HepG2 (cell line): ENCODE measurements around the gene SHANK3. TPM values are rescaled to one million over a fixed set of nuclear protein-coding genes. Genes with fewer than 3 reads are reported as not detected.

Source experiments
- ATAC-seq: fragments of 200-7000 bp; cut with Tn5 transposase; 3 replicates; pipeline ENCODE4 v1.9.1; 2020; ENCODE audit warnings: mild to moderate bottlenecking, moderate library complexity
- BruUV-seq: library from RNA; stranded (reverse); fragments of 400-500 nt; replicated peaks from 2 replicates; lab custom pipeline; 2021; lab: Mats Ljungman, UMichigan
- CTCF ChIA-PET: fragments of 300-600 bp; formaldehyde crosslinking; extraction: SDS; loops from one replicate; lab custom pipeline; 2021; ENCODE audit warnings: low total read pairs, inconsistent platforms, low intra/inter-chr PET ratio; lab: Yijun Ruan, JAX
- POLR2A ChIA-PET: fragments of 350-600 bp; sonication (Branson Sonifier 250); formaldehyde crosslinking; loops from one replicate; lab custom pipeline; 2020; ENCODE audit warnings: antibody characterized with exemption, inconsistent platforms; lab: Yijun Ruan, JAX
- DNase-seq: peaks from one replicate; pipeline ENCODE4 v3.0.0-alpha.2; 2015; ENCODE audit warnings: low spot score
- FAIRE-seq: peaks from 3 replicates; lab custom pipeline; 2011; peaks lifted over from hg19 to GRCh38; lab: Jason Lieb, UNC
- H2AFZ ChIP-seq: one replicate; pipeline ENCODE4 v1.6.1; 2011; ENCODE audit warnings: low read length, inconsistent platforms
- H3K27ac ChIP-seq: fragments of 300-600 bp; 3 replicates; pipeline ENCODE4 v1.8.0; 2011; ENCODE audit warnings: mixed run types, mild to moderate bottlenecking, mixed read lengths, low read length, inconsistent platforms; ENCODE audit not compliant: insufficient read depth; ENCODE audit errors: extremely low read length
- H3K27me3 ChIP-seq, 2 experiments: fragments of 200-600 bp in 1 of 2; 2 replicates in 1 of 2; 3 replicates in 1 of 2; pipeline versions ENCODE4 v1.6.0 to v1.8.0; 2011; ENCODE audit warnings: low read length in 2 of 2, mild to moderate bottlenecking in 2 of 2, moderate library complexity in 2 of 2, inconsistent platforms in 1 of 2; ENCODE audit not compliant: insufficient read depth in 2 of 2, control insufficient read depth in 1 of 2
- H3K36me3 ChIP-seq, 2 experiments: fragments of 200-600 bp in 1 of 2; replicated peaks in 1 of 2; 2 replicates in 1 of 2; 3 replicates in 1 of 2; pipeline versions ENCODE4 v1.5.1 to v1.8.0; 2011; ENCODE audit warnings: low read length in 2 of 2, inconsistent platforms in 1 of 2; ENCODE audit not compliant: insufficient read depth in 2 of 2, control insufficient read depth in 1 of 2
- H3K4me1 ChIP-seq: 2 replicates; pipeline ENCODE4 v1.5.1; 2012; ENCODE audit warnings: low read length, inconsistent platforms; ENCODE audit not compliant: insufficient read depth
- H3K4me2 ChIP-seq: 2 replicates; pipeline ENCODE4 v1.6.0; 2011; ENCODE audit warnings: low read depth, low read length, inconsistent platforms
- H3K4me3 ChIP-seq, 3 experiments: fragments of 200-600 bp in 1 of 3; sonication (generic), shearing (Covaris generic) in 1 of 3; replicated peaks in 1 of 3; 2 replicates each; pipeline ENCODE4 v1.5.1; 2011 to 2016; ENCODE audit warnings: low read length in 3 of 3, inconsistent platforms in 2 of 3, low read depth in 2 of 3, mild to moderate bottlenecking in 2 of 3, control low read depth in 1 of 3, mixed read lengths in 1 of 3; ENCODE audit not compliant: insufficient read depth in 1 of 3
- H3K79me2 ChIP-seq: one replicate; pipeline ENCODE4 v1.6.1; 2011; ENCODE audit warnings: low read length, inconsistent platforms; ENCODE audit not compliant: insufficient read depth
- H3K9ac ChIP-seq: 2 replicates; pipeline ENCODE4 v1.6.0; 2011; ENCODE audit warnings: mild to moderate bottlenecking, low read depth, low read length, inconsistent platforms; ENCODE audit not compliant: insufficient read depth
- H3K9me3 ChIP-seq: 2 replicates; pipeline ENCODE4 v1.5.1; 2012; ENCODE audit warnings: mild to moderate bottlenecking, low read length
- H4K20me1 ChIP-seq: 2 replicates; pipeline ENCODE4 v1.6.0; 2011; ENCODE audit warnings: inconsistent platforms, mild to moderate bottlenecking, low read length, moderate library complexity; ENCODE audit not compliant: insufficient read depth
- CTCF ChIP-seq: sonication (generic); formaldehyde crosslinking; IDR thresholded peaks from 2 replicates; pipeline ENCODE4 v1.5.0; 2020; ENCODE audit warnings: mild to moderate bottlenecking, missing genetic modification reagents, moderate library complexity
- HNRNPK ChIP-seq: fragments of 200-400 bp; formaldehyde crosslinking; IDR thresholded peaks from 2 replicates; pipeline ENCODE4 v1.6.1; 2018; ENCODE audit warnings: low read length, low read depth, moderate library complexity, mild to moderate bottlenecking; ENCODE audit not compliant: poor library complexity, severe bottlenecking
- HOXA9 ChIP-seq: sonication (generic); formaldehyde crosslinking; IDR thresholded peaks from 2 replicates; pipeline ENCODE4 v1.8.1; 2022; ENCODE audit warnings: missing genetic modification reagents, mild to moderate bottlenecking, moderate library complexity, borderline replicate concordance
- JARID2 ChIP-seq: sonication (generic); formaldehyde crosslinking; IDR thresholded peaks from 2 replicates; pipeline ENCODE4 v1.8.1; 2023; ENCODE audit warnings: missing genetic modification reagents, inconsistent platforms; ENCODE audit not compliant: insufficient replicate concordance
- KLF6 ChIP-seq: IDR thresholded peaks from 2 replicates; pipeline ENCODE4 v1.8.0; 2016; ENCODE audit warnings: missing biosample characterization, missing genetic modification reagents
- ZEB1 ChIP-seq: IDR thresholded peaks from 2 replicates; pipeline ENCODE4 v1.6.1; 2012; ENCODE audit warnings: mild to moderate bottlenecking, low read depth, inconsistent platforms; ENCODE audit not compliant: insufficient replicate concordance
- ZNF549 ChIP-seq: sonication (generic); formaldehyde crosslinking; IDR thresholded peaks from 2 replicates; pipeline ENCODE4 v1.5.0; 2020; ENCODE audit warnings: missing genetic modification reagents
- ZNF782 ChIP-seq: sonication (generic); formaldehyde crosslinking; IDR thresholded peaks from 2 replicates; pipeline ENCODE4 v1.4.0; 2020; ENCODE audit warnings: missing genetic modification reagents, mild to moderate bottlenecking, borderline replicate concordance
- ZSCAN25 ChIP-seq: sonication (generic); formaldehyde crosslinking; IDR thresholded peaks from 2 replicates; pipeline ENCODE4 v1.8.0; 2022; ENCODE audit warnings: mild to moderate bottlenecking, missing genetic modification reagents
- WGBS: methylation state at CpG from one replicate; pipeline ENCODE4 v1.1.6; 2017; ENCODE audit warnings: low lambda C conversion rate; 5-methylcytosine and 5-hydroxymethylcytosine counted together
- in situ Hi-C: cut with HindIII; loops from 2 replicates; pipeline ENCODE4 v1.10.0; 2017; ENCODE audit warnings: low pct_unique_long_range_greater_than_20kb; ENCODE audit not compliant: extremely low pct_ligation_motif_present
- intact Hi-C: fragments of 100-400 bp; cut with micrococcal nuclease; formaldehyde crosslinking; loops from one replicate; pipeline ENCODE4 v1.10.0; 2022; ENCODE audit not compliant: unreplicated experiment
- polyA plus RNA-seq, 8 experiments: library from polyadenylated mRNA; depleted of rRNA in 3 of 8; stranded (reverse) in 7 of 8; unstranded in 1 of 8; fragments of >200 nt; fragmentation: Illumina TruSeq in 4 of 8; extraction: Trizol in 4 of 8; gene quantifications; 2 replicates each; pipeline versions ENCODE4 v1.2.1 to v1.2.3, GENCODE V29; 2011 to 2016; ENCODE audit warnings: low read depth in 4 of 8, missing spikeins in 1 of 8, mixed read lengths in 1 of 8; ENCODE audit not compliant: insufficient read depth in 1 of 8
- total RNA-seq, 5 experiments: library from RNA; depleted of rRNA; stranded (reverse); fragments of >200 nt; fragmentation: Illumina TruSeq; extraction: Trizol; gene quantifications; 2 replicates each; pipeline ENCODE4 v1.2.3, GENCODE V29; 2016; ENCODE audit warnings: low read depth in 1 of 5

The SHANK3 gene
- total and polyA plus RNA-seq, 2 of the 13 experiments (the other 11 are each of a cell fraction or from before 2014, with no cell fraction given): 2.9 to 4.6 TPM

- TF ChIP-seq HOXA9 (CRISPR knock-in tag) (peak; percentile 55; the same call in 1 of the 2 replicates), JARID2 (CRISPR knock-in tag) (no peak), HNRNPK (no peak), KLF6 (CRISPR knock-in tag) (no peak), ZSCAN25 (CRISPR knock-in tag) (no peak), ZEB1 (no peak), ZNF782 (no peak)
Measured at GRCh38 chr22:50628543-50629134, 44.0 kb upstream of the SHANK3 start (continued).

GRCh38 chr22:50630376-50630775 lies 42.2 kb upstream of the SHANK3 start:
- POLR2A ChIA-PET: interaction anchor here (1.8 to 1.9 kb wide), 2 partner anchors 10 to 12 kb away, joined by 6 to 10 read pairs; no protein-coding TSS in a partner anchor
- intact Hi-C loops (no loop called here), in situ Hi-C loops (no loop called here)
- Histone ChIP-seq H3K4me1 (peaks cover 29% of the 10 kb centered on the region), H3K36me3 (no peaks in the 10 kb centered on the region), H3K27ac (no peak overlapping the region), H4K20me1 (no peaks in the 10 kb centered on the region), H3K4me3 (no peak overlapping the region), H3K9ac (no peak overlapping the region), H3K79me2 (peaks cover 4% of the 10 kb centered on the region), H3K27me3 (no peaks in the 10 kb centered on the region; a peak in 1 of 5 replicates), H3K9me3 (no peaks in the 10 kb centered on the region), H3K4me2 (no peak overlapping the region), H2AFZ (no peak overlapping the region)
- DNase-seq (no peak), FAIRE-seq (no peak), ATAC-seq (no peak)
- 87% methylated on average over 5 of the region's 5 CpGs for WGBS
- CTCF ChIA-PET: no interaction called here
- no TSS peak for BruUV-seq
- TF ChIP-seq ZNF549 (CRISPR knock-in tag): no peak
- 0 out of 2 replicates have a peak, but pooled peaks have one; percentile 13 for TF ChIP-seq CTCF
